ENCODE results near the gene TRAK2. TPM values are rescaled to one million over a fixed set of nuclear protein-coding genes. Genes with fewer than 3 reads are reported as not detected.

Gene TRAK2
- total RNA-seq, 1 experiment from 2014 or later, result 33.2 TPM

DNA sequence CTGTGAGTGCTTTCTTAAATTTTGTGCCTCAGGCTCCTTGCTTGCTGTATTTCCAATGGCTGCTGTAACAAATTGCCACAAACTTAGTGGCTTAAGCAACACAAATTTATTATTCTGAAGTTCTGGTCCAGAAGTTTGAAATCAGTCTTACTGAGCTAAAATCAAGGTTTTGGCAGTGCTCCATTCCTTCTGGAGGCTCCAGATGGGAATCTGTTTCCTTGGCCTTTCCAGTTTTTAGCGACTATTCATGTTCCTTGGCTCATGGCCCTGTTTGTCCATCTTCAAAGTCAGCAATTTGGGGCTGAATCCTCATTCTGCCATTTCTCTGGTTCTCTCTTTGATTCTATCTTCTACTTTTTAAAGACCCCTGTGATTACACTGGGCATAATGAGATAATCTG lies 32.1 kb upstream of the TRAK2 start:
- H3K4me2 ChIP-seq, result no peak overlapping the region
- no peaks in the 10 kb centered on the region for H3K27me3 ChIP-seq (ENCODE audit: insufficient read depth, low read depth)
- no peaks in the 10 kb centered on the region for H3K36me3 ChIP-seq (ENCODE audit: low read depth)
- TF ChIP-seq, protein P1, sequence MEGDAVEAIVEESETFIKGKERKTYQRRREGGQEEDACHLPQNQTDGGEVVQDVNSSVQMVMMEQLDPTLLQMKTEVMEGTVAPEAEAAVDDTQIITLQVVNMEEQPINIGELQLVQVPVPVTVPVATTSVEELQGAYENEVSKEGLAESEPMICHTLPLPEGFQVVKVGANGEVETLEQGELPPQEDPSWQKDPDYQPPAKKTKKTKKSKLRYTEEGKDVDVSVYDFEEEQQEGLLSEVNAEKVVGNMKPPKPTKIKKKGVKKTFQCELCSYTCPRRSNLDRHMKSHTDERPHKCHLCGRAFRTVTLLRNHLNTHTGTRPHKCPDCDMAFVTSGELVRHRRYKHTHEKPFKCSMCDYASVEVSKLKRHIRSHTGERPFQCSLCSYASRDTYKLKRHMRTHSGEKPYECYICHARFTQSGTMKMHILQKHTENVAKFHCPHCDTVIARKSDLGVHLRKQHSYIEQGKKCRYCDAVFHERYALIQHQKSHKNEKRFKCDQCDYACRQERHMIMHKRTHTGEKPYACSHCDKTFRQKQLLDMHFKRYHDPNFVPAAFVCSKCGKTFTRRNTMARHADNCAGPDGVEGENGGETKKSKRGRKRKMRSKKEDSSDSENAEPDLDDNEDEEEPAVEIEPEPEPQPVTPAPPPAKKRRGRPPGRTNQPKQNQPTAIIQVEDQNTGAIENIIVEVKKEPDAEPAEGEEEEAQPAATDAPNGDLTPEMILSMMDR (conservative IDR thresholded peaks at IDR 0.05), result no peak
- H3K4me1 ChIP-seq (replicated peaks; ENCODE audit: insufficient read depth), result no peaks in the 10 kb centered on the region
- no TSS peak for BruUV-seq (replicated peaks)
- no peaks in the 10 kb centered on the region for H3K9me3 ChIP-seq (ENCODE audit: insufficient read depth, low read depth)
- no peak overlapping the region for H3K27ac ChIP-seq
- no peaks in the 10 kb centered on the region for H4K20me1 ChIP-seq (ENCODE audit: insufficient read depth)
- no peak overlapping the region for H2AFZ ChIP-seq
- H3F3A ChIP-seq (ENCODE audit: insufficient read depth, low read depth), result no peaks in the 10 kb centered on the region
- POLR2A ChIA-PET (ENCODE audit: unreplicated experiment), result no interaction called here
- no peak for DNase-seq
- H3K9me2 ChIP-seq (ENCODE audit: insufficient read depth), result no peaks in the 10 kb centered on the region
- intact Hi-C loops (cut with micrococcal nuclease; ENCODE audit: unreplicated experiment), result no loop called here
- H3K4me3 ChIP-seq, result no peak overlapping the region
- no peaks in the 10 kb centered on the region for H3K79me2 ChIP-seq (ENCODE audit: low read depth)
- CTCF ChIA-PET, result no interaction called here

DNA sequence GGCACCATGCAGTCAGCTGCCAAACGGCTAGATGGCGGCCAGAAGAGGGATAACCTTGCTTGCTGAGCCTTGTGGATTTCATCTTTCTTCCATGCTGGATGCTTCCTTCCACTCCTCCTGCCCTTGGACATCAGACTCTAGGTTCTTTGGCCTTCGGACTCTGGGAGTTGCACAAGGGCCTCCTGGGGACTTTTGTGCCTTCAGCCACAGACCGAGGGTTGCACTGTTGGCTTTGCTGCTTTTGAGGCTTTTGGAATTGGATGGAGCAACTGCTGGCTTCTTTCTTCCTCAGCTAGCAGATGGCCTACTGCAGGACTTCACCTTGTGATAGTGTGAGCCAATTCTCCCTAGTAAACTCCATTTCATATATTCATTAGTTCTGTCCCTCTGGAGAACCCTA lies 31.3 kb upstream of the TRAK2 start:
- H4K20me1 ChIP-seq (ENCODE audit: insufficient read depth), result no peaks in the 10 kb centered on the region
- H3F3A ChIP-seq (ENCODE audit: insufficient read depth, low read depth), result no peaks in the 10 kb centered on the region
- DNase-seq, result no peak
- no peak overlapping the region for H3K4me3 ChIP-seq
- no peaks in the 10 kb centered on the region for H3K4me1 ChIP-seq (replicated peaks; ENCODE audit: insufficient read depth)
- H3K27me3 ChIP-seq (ENCODE audit: insufficient read depth, low read depth), result no peaks in the 10 kb centered on the region
- H3K9me2 ChIP-seq (ENCODE audit: insufficient read depth), result no peaks in the 10 kb centered on the region
- TF ChIP-seq, protein P1 (conservative IDR thresholded peaks at IDR 0.05), result no peak
- TF ChIP-seq EZH2 (IDR thresholded peaks at IDR 0.05; ENCODE audit: low read depth), result no peak
- no peaks in the 10 kb centered on the region for H3K9me3 ChIP-seq (ENCODE audit: insufficient read depth, low read depth)
- ChIA-PET POLR2A (ENCODE audit: unreplicated experiment) (no interaction called here), CTCF (no interaction called here)
- no peak overlapping the region for H2AFZ ChIP-seq
- intact Hi-C loops (cut with micrococcal nuclease; ENCODE audit: unreplicated experiment), result no loop called here
- H3K27ac ChIP-seq, result no peak overlapping the region
- H3K79me2 ChIP-seq (ENCODE audit: low read depth), result no peaks in the 10 kb centered on the region
- no peak overlapping the region for H3K4me2 ChIP-seq
- 0 out of 2 replicates have a peak, but pooled peaks cover 3% of the 10 kb centered on the region for H3K36me3 ChIP-seq (ENCODE audit: low read depth)
- BruUV-seq (replicated peaks), result no TSS peak

DNA sequence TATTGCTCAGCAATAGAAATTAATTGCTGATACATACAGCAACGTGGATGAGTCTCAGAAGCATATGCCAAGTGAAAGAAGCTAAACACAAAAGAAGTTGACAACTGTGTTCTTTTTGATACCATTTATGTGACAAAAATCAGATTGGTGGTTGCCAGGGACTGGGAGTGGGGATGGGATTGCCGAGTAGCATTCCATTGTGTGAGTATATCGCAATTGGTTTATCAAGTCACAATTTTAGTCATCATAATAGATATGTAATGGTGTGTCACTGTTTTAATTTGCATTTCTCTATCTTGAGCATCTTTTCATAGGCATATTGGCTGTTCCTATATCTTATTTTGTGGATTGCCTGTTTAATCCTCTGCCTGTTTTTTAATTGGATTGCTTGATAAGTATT lies 21.2 kb upstream of the TRAK2 start:
- no peaks in the 10 kb centered on the region; the same call in 1 of the 2 replicates for H3K36me3 ChIP-seq (ENCODE audit: low read depth)
- H3K4me2 ChIP-seq, result no peak overlapping the region
- no peaks in the 10 kb centered on the region for H3K79me2 ChIP-seq (ENCODE audit: low read depth)
- POLR2A ChIA-PET (ENCODE audit: unreplicated experiment), result no interaction called here
- BruUV-seq (replicated peaks), result no TSS peak
- H3K9me3 ChIP-seq (ENCODE audit: insufficient read depth, low read depth), result no peaks in the 10 kb centered on the region
- H3K27ac ChIP-seq, result no peak overlapping the region
- H2AFZ ChIP-seq, result no peak overlapping the region
- no peaks in the 10 kb centered on the region for H4K20me1 ChIP-seq (ENCODE audit: insufficient read depth)
- intact Hi-C loops (cut with micrococcal nuclease; ENCODE audit: unreplicated experiment), result no loop called here
- CTCF ChIA-PET, result no interaction called here
- no peaks in the 10 kb centered on the region for H3F3A ChIP-seq (ENCODE audit: insufficient read depth, low read depth)
- peaks cover 9% of the 10 kb centered on the region for H3K4me1 ChIP-seq (replicated peaks; ENCODE audit: insufficient read depth)
- no peaks in the 10 kb centered on the region for H3K9me2 ChIP-seq (ENCODE audit: insufficient read depth)
- no peaks in the 10 kb centered on the region for H3K27me3 ChIP-seq (ENCODE audit: insufficient read depth, low read depth)
- no peak for DNase-seq
- no peak overlapping the region for H3K4me3 ChIP-seq
- TF ChIP-seq, protein P1 (conservative IDR thresholded peaks at IDR 0.05), result no peak
- TF ChIP-seq EZH2 (IDR thresholded peaks at IDR 0.05; ENCODE audit: low read depth), result no peak

Measured in PC-9 (cell line).